Right kidney (tissue), 1 donor: ENCODE measurements around the gene PDE10A.

Source experiments
- DNase-seq: peaks from one replicate; pipeline ENCODE4 v3.0.0-alpha.2; 2016

PDE10A gene

GRCh38 chr6:165678904-165679303 is 15.9 kb upstream of the PDE10A start:
- DNase-seq: no peak

- no peak for DNase-seq
Measured at GRCh38 chr6:165678429-165678828, 15.4 kb upstream of the PDE10A start.

GRCh38 chr6:165677091-165677490 is 14.1 kb upstream of the PDE10A start:
- DNase-seq: no peak

GRCh38 chr6:165676435-165677068 is 13.5 kb upstream of the PDE10A start:
- DNase-seq: no peak

- DNase-seq: no peak
Measured at GRCh38 chr6:165675120-165675519, 12.1 kb upstream of the PDE10A start.

GRCh38 chr6:165674155-165675029 is 11.4 kb upstream of the PDE10A start:
- no peak for DNase-seq

- DNase-seq: no peak
Measured at GRCh38 chr6:165671222-165671768, 8.3 kb upstream of the PDE10A start.

GRCh38 chr6:165668951-165669350 is 5.9 kb upstream of the PDE10A start:
- no peak for DNase-seq

- DNase-seq: no peak
Measured at GRCh38 chr6:165665384-165665672, 2.3 kb upstream of the PDE10A start.

- DNase-seq: peak; percentile 73
Measured at GRCh38 chr6:165664559-165665383, 1.7 kb upstream of the PDE10A start.

GRCh38 chr6:165663736-165664558 is 906 bp upstream of the PDE10A start:
- DNase-seq: peak; percentile 85

GRCh38 chr6:165663377-165663735 is 315 bp upstream of the PDE10A start:
- no peak for DNase-seq

GRCh38 chr6:165662041-165662748 is 846 bp downstream of the PDE10A start:
- peak; percentile 73 for DNase-seq

GRCh38 chr6:165661664-165662025 is 1.4 kb downstream of the PDE10A start:
- no peak for DNase-seq

GRCh38 chr6:165660857-165661663 is 2.0 kb downstream of the PDE10A start:
- DNase-seq: peak; percentile 85

GRCh38 chr6:165659945-165660856 is 2.8 kb downstream of the PDE10A start:
- peak; percentile 89 for DNase-seq

GRCh38 chr6:165658395-165659058 is 4.5 kb downstream of the PDE10A start:
- DNase-seq: no peak

- DNase-seq: no peak
Measured at GRCh38 chr6:165657325-165657680, 5.7 kb downstream of the PDE10A start.
